ENCODE results near the gene ADGRB3. TPM values are rescaled to one million over a fixed set of nuclear protein-coding genes. Genes with fewer than 3 reads are reported as not detected.

Gene ADGRB3
- total and polyA plus RNA-seq, 2 donors (not counting 3 experiments of a cell fraction or from before 2014, with no cell fraction given), result not detected

DNA sequence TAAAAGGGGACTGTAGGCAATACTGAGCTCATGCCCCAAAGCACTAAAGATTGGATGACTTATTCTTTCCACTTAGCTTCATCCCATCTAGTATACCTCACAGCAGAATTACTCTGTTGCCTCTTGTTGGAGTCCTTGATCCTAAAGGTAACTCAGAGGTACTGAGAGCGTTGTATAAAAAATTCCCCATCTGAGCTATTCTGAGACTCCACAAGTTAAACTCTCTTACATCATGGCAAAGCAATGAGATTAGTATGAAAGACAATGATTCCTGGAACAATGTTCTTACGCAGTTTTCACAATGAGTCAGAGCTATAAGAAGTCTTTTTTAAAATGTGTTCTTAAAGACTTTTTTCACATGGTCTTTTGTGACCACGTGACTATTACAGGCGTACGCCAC is 370.1 kb downstream of the ADGRB3 start:
- Histone ChIP-seq H3K9ac (replicated peaks; ENCODE audit: extremely low read depth, insufficient read depth, low read length) (no peak overlapping the region), H3K36me3 (ENCODE audit: control insufficient read depth in 2 of 2, extremely low read depth in 1 of 2, insufficient read depth in 2 of 2, low read length in 2 of 2) (no peaks in the 10 kb centered on the region), H2AFZ (ENCODE audit: low read depth, low read length) (no peak overlapping the region), H3K79me2 (ENCODE audit: control insufficient read depth, insufficient read depth, low read length) (no peaks in the 10 kb centered on the region), H3K4me2 (ENCODE audit: insufficient read depth, low read length) (no peak overlapping the region), H3K27me3 (ENCODE audit: control insufficient read depth in 2 of 2, insufficient read depth in 2 of 2, low read length in 2 of 2) (no peaks in the 10 kb centered on the region), H3K9me3 (replicated peaks; ENCODE audit: control insufficient read depth, insufficient read depth, low read length) (no peaks in the 10 kb centered on the region), H3K9me1 (replicated peaks; ENCODE audit: control insufficient read depth, extremely low read depth, insufficient read depth, low read length) (no peaks in the 10 kb centered on the region), H3K4me1 (ENCODE audit: control insufficient read depth, extremely low read depth, insufficient read depth, low read length) (no peaks in the 10 kb centered on the region), H3K27ac (ENCODE audit: insufficient read depth, low read depth, low read length) (no peak overlapping the region), H4K20me1 (replicated peaks; ENCODE audit: control insufficient read depth, extremely low read depth, insufficient read depth, low read length) (no peaks in the 10 kb centered on the region), H3K4me3 (replicated peaks in 1 of 3; ENCODE audit: insufficient read depth in 1 of 3, low read depth in 1 of 3, low read length in 3 of 3) (no peak overlapping the region)
- POLR2A ChIA-PET, result no interaction called here
- dilution Hi-C loops (cut with MboI; ENCODE audit: extremely low pct_ligation_motif_present, low sequenced_read_pairs) (no loop called here), intact Hi-C loops (cut with micrococcal nuclease) (no loop called here)
- FAIRE-seq, result no peak
- no peak for DNase-seq (ENCODE audit: low read depth, low spot score)
- CTCF ChIA-PET, result no interaction called here
- TF ChIP-seq GATA2 (IDR thresholded peaks at IDR 0.05; ENCODE audit: insufficient read depth, insufficient read length, low read depth, low read length) (no peak), MYC (IDR thresholded peaks at IDR 0.05; ENCODE audit: low read depth, low read length) (no peak), FOS (IDR thresholded peaks at IDR 0.05; ENCODE audit: borderline replicate concordance, insufficient read depth, low read length) (no peak), POLR2A (IDR thresholded peaks at IDR 0.05; ENCODE audit: low read depth, low read length) (no peak), EZH2 (IDR thresholded peaks at IDR 0.05; ENCODE audit: borderline replicate concordance, low read depth, low read length, severe bottlenecking) (no peak), POLR2AphosphoS5 (IDR thresholded peaks at IDR 0.05; ENCODE audit: insufficient read depth, low read depth, low read length) (no peak), JUN (IDR thresholded peaks at IDR 0.05; ENCODE audit: borderline replicate concordance, insufficient read depth, insufficient read length, low read depth) (no peak)
- TF ChIP-seq, protein P1, sequence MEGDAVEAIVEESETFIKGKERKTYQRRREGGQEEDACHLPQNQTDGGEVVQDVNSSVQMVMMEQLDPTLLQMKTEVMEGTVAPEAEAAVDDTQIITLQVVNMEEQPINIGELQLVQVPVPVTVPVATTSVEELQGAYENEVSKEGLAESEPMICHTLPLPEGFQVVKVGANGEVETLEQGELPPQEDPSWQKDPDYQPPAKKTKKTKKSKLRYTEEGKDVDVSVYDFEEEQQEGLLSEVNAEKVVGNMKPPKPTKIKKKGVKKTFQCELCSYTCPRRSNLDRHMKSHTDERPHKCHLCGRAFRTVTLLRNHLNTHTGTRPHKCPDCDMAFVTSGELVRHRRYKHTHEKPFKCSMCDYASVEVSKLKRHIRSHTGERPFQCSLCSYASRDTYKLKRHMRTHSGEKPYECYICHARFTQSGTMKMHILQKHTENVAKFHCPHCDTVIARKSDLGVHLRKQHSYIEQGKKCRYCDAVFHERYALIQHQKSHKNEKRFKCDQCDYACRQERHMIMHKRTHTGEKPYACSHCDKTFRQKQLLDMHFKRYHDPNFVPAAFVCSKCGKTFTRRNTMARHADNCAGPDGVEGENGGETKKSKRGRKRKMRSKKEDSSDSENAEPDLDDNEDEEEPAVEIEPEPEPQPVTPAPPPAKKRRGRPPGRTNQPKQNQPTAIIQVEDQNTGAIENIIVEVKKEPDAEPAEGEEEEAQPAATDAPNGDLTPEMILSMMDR (IDR thresholded peaks at IDR 0.05; ENCODE audit: extremely low read depth in 1 of 2, insufficient read depth in 1 of 2, low read depth in 1 of 2, low read length in 2 of 2), result no peak
- TF ChIP-seq, protein P2, sequence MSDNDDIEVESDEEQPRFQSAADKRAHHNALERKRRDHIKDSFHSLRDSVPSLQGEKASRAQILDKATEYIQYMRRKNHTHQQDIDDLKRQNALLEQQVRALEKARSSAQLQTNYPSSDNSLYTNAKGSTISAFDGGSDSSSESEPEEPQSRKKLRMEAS (IDR thresholded peaks at IDR 0.05; ENCODE audit: insufficient read depth, insufficient read length), result no peak
- BruUV-seq (replicated peaks), result no TSS peak
